Tibial nerve (tissue), 4 donors: Measurements from ENCODE around the gene BACH2. TPM values are rescaled to one million over a fixed set of nuclear protein-coding genes. Genes with fewer than 3 reads are reported as not detected.
A peak's percentile ranks its signal among the peaks of the same experiment; 100 is the strongest.

Experiments
- DNase-seq, 2 donors: peaks; one replicate each; pipeline ENCODE4 v3.0.0-alpha.2; 2019; ENCODE audit warnings: low spot score in 2 of 2
- H3K27ac ChIP-seq, 4 donors: fragments of 200-600 bp; sonication (generic) in 3 of 4; one replicate each; pipeline ENCODE4 v1.5.1; 2017 to 2019; ENCODE audit warnings: mild to moderate bottlenecking in 1 of 4
- H3K27me3 ChIP-seq, 2 donors: fragments of 200-600 bp; sonication (generic) in 1 of 2; one replicate each; pipeline versions ENCODE4 v1.5.1 to v1.6.0; 2017 to 2019
- H3K36me3 ChIP-seq, 3 donors: fragments of 200-600 bp; sonication (generic); one replicate each; pipeline ENCODE4 v1.5.1; 2018 to 2019
- H3K4me1 ChIP-seq, 4 donors: fragments of 200-600 bp; sonication (generic) in 3 of 4; one replicate each; pipeline ENCODE4 v1.5.1; 2017 to 2019
- H3K4me3 ChIP-seq, 4 donors: fragments of 200-600 bp; sonication (generic) in 3 of 4; one replicate each; pipeline ENCODE4 v1.5.1; 2017 to 2019; ENCODE audit warnings: mild to moderate bottlenecking in 1 of 4, moderate library complexity in 1 of 4
- H3K9me3 ChIP-seq, 4 donors: fragments of 200-600 bp; sonication (generic) in 3 of 4; one replicate each; pipeline ENCODE4 v1.5.1; 2017 to 2019
- CTCF ChIP-seq, 5 experiments: fragments of 200-600 bp in 3 of 5; fragments of 450-650 bp in 2 of 5; sonication (generic) in 3 of 5; IDR thresholded peaks; one replicate each; pipeline ENCODE4 v1.5.1; 2016 to 2019; ENCODE audit warnings: antibody characterized with exemption in 5 of 5, mild to moderate bottlenecking in 3 of 5, moderate library complexity in 2 of 5
- EP300 ChIP-seq, 2 donors: sonication (generic); formaldehyde crosslinking; IDR thresholded peaks; one replicate each; pipeline ENCODE4 v1.6.1; 2017; ENCODE audit warnings: antibody characterized with exemption in 2 of 2, mild to moderate bottlenecking in 1 of 2
- POLR2A ChIP-seq, 2 donors: fragments of 450-650 bp; IDR thresholded peaks; one replicate each; pipeline ENCODE4 v1.6.1; 2017; ENCODE audit warnings: antibody characterized with exemption in 2 of 2, mild to moderate bottlenecking in 2 of 2, moderate library complexity in 2 of 2
- WGBS, 2 donors: methylation state at CpG; one replicate each; pipeline ENCODE4 v1.1.5; 2018; 5-methylcytosine and 5-hydroxymethylcytosine counted together
- total RNA-seq, 4 donors: library from RNA; depleted of rRNA; stranded (reverse); fragments of >200 nt; gene quantifications; one replicate each; pipeline ENCODE4 v1.1.0, GENCODE V29; 2016

The BACH2 gene
- total RNA-seq, 4 donors from 2014 or later: 4.4 to 11.1 (median 8.4) TPM

- peaks cover 0 to 32% (median 16%) of the 10 kb centered on the region in 4 donors for H3K4me1 ChIP-seq
- H3K27me3 ChIP-seq: no peaks in the 10 kb centered on the region
- no peak overlapping the region for H3K4me3 ChIP-seq
- no peaks in the 10 kb centered on the region for H3K36me3 ChIP-seq
- H3K27ac ChIP-seq: peak overlapping the region in 2 of 4 donors; percentile 42 to 87
- TF ChIP-seq EP300 (IDR thresholded peaks at IDR 0.05) (no peak), CTCF (IDR thresholded peaks at IDR 0.05) (no peak), POLR2A (IDR thresholded peaks at IDR 0.05) (no peak)
- DNase-seq: no peak
- WGBS, 2 donors: 76 to 83% methylated on average over 10 of the region's 10 CpGs
- H3K9me3 ChIP-seq: no peaks in the 10 kb centered on the region
Measured at GRCh38 chr6:90078513-90079289, 217.9 kb downstream of the BACH2 start.

GRCh38 chr6:90076511-90077415 lies 219.9 kb downstream of the BACH2 start:
- 87 to 91% methylated on average over 17 of the region's 17 CpGs for WGBS, 2 donors
- no peak overlapping the region for H3K4me3 ChIP-seq
- H3K4me1 ChIP-seq: peaks cover 0 to 40% (median 17%) of the 10 kb centered on the region in 4 donors
- no peaks in the 10 kb centered on the region for H3K36me3 ChIP-seq
- H3K27ac ChIP-seq: peak overlapping the region in 2 of 4 donors; percentile 57 to 87
- TF ChIP-seq CTCF (IDR thresholded peaks at IDR 0.05) (no peak), POLR2A (IDR thresholded peaks at IDR 0.05) (no peak), EP300 (IDR thresholded peaks at IDR 0.05) (no peak)
- H3K9me3 ChIP-seq: no peaks in the 10 kb centered on the region
- no peak for DNase-seq
- no peaks in the 10 kb centered on the region for H3K27me3 ChIP-seq

GRCh38 chr6:90074161-90074850 lies 222.3 kb downstream of the BACH2 start:
- no peaks in the 10 kb centered on the region for H3K9me3 ChIP-seq
- H3K36me3 ChIP-seq: no peaks in the 10 kb centered on the region
- no peak for DNase-seq
- peaks cover 0 to 55% (median 21%) of the 10 kb centered on the region in 4 donors for H3K4me1 ChIP-seq
- peak overlapping the region; percentile 43 to 87 (median 75) for H3K27ac ChIP-seq
- no peak overlapping the region for H3K4me3 ChIP-seq
- TF ChIP-seq EP300 (IDR thresholded peaks at IDR 0.05) (peak; percentile 47 to 83), POLR2A (IDR thresholded peaks at IDR 0.05) (peak in 1 of 2 donors; percentile 24), CTCF (IDR thresholded peaks at IDR 0.05) (no peak)
- WGBS, 2 donors: 39 to 45% methylated on average over 6 of the region's 6 CpGs
- H3K27me3 ChIP-seq: no peaks in the 10 kb centered on the region

- Histone ChIP-seq H3K27ac (peak overlapping the region; percentile 43 to 87 (median 75)), H3K4me3 (no peak overlapping the region), H3K9me3 (no peaks in the 10 kb centered on the region), H3K27me3 (no peaks in the 10 kb centered on the region), H3K36me3 (no peaks in the 10 kb centered on the region), H3K4me1 (peaks cover 0 to 63% (median 22%) of the 10 kb centered on the region in 4 donors)
- DNase-seq: no peak
- no peak for TF ChIP-seq CTCF (IDR thresholded peaks at IDR 0.05)
- TF ChIP-seq POLR2A (IDR thresholded peaks at IDR 0.05): no peak
- TF ChIP-seq EP300 (IDR thresholded peaks at IDR 0.05): no peak
- WGBS, 2 donors: 66 to 71% methylated on average over 11 of the region's 11 CpGs
Measured at GRCh38 chr6:90072935-90073464, 223.6 kb downstream of the BACH2 start.
